HAP-1 (cell line): ENCODE measurements around the gene IRF3.
"Not testable (repeated sequence)": the region's sequence is repeated elsewhere in the genome, so short reads cannot be mapped to it uniquely, and the experiment has no call there.

Experiments
- DNase-seq, 2 experiments: peaks; one replicate each; pipeline ENCODE4 v3.0.0-alpha.2; 2016 to 2020; ENCODE audit warnings: low spot score in 2 of 2
- H3K27me3 ChIP-seq: fragments of 250-450 bp; sonication (Bioruptor Pico); 2 replicates; pipeline ENCODE4 v1.5.1; 2020; ENCODE audit warnings: low read depth, mild to moderate bottlenecking, moderate library complexity
- H3K36me3 ChIP-seq: fragments of 250-450 bp; sonication (Bioruptor Pico); replicated peaks from 2 replicates; pipeline ENCODE4 v1.5.1; 2020; ENCODE audit warnings: mild to moderate bottlenecking
- H3K4me1 ChIP-seq: fragments of 250-450 bp; sonication (Bioruptor Pico); 2 replicates; pipeline ENCODE4 v1.5.1; 2020; ENCODE audit warnings: mild to moderate bottlenecking
- H3K4me3 ChIP-seq: fragments of 250-450 bp; sonication (Bioruptor Pico); 2 replicates; pipeline ENCODE4 v1.5.1; 2020; ENCODE audit warnings: mild to moderate bottlenecking, moderate library complexity
- H3K9me3 ChIP-seq: fragments of 250-450 bp; sonication (Bioruptor Pico); 2 replicates; pipeline ENCODE4 v1.5.1; 2020; ENCODE audit warnings: mild to moderate bottlenecking, moderate library complexity
- in situ Hi-C: fragments of 300-500 bp; cut with MboI; formaldehyde crosslinking; loops from 3 replicates; pipeline ENCODE4 v1.14.3; 2020; ENCODE audit warnings: low sequenced_read_pairs, inconsistent platforms, mixed read lengths

The IRF3 gene

GRCh38 chr19:49624967-49625910 is 40.4 kb downstream of the IRF3 start:
- Histone ChIP-seq H3K4me3 (no peak overlapping the region), H3K36me3 (peaks cover 25% of the 10 kb centered on the region), H3K27me3 (no peaks in the 10 kb centered on the region), H3K4me1 (no peaks in the 10 kb centered on the region), H3K9me3 (no peaks in the 10 kb centered on the region)
- no peak for DNase-seq
- in situ Hi-C loops = no loop called here

DNA sequence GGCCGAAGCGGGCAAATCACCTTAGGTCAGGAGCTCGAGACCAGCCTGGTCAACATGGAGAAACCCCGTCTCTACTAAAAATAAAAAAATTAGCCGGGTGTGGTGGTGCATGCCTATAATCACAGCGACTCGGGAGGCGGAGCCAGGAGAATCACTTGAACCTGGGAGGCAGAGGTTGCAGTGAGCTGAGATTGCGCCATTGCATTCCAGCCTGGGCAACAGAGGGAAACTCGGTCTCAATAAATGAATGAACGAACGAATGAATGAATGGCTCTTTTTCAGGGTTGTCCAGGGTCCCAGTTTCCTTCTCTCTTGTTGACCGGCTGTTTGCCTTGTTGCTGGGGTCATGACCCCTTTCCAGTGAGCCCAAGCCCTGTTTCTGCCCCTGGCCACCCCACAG is 47.8 kb downstream of the IRF3 start:
- H3K4me1 ChIP-seq, DNase-seq, H3K27me3 ChIP-seq, in situ Hi-C loops, H3K4me3 ChIP-seq, H3K9me3 ChIP-seq: not testable (repeated sequence)
- peaks cover 56% of the 10 kb centered on the region for H3K36me3 ChIP-seq

GRCh38 chr19:49616945-49617344 is 48.7 kb downstream of the IRF3 start:
- no peaks in the 10 kb centered on the region for H3K27me3 ChIP-seq
- DNase-seq = no peak

GRCh38 chr19:49616532-49616931 is 49.1 kb downstream of the IRF3 start:
- no peak for DNase-seq
- H3K4me3 ChIP-seq = no peak overlapping the region
- H3K4me1 ChIP-seq = no peaks in the 10 kb centered on the region
- peaks cover 49% of the 10 kb centered on the region for H3K36me3 ChIP-seq
- in situ Hi-C loops = no loop called here
- H3K27me3 ChIP-seq = no peaks in the 10 kb centered on the region
- H3K9me3 ChIP-seq = no peaks in the 10 kb centered on the region

More at GRCh38 chr19:49616945-49617344, 48.7 kb downstream of the IRF3 start:
- no peaks in the 10 kb centered on the region for H3K4me1 ChIP-seq
- H3K9me3 ChIP-seq = no peaks in the 10 kb centered on the region
- no peak overlapping the region for H3K4me3 ChIP-seq
- in situ Hi-C loops = no loop called here
- H3K36me3 ChIP-seq = peaks cover 53% of the 10 kb centered on the region

- peaks cover 50% of the 10 kb centered on the region for H3K36me3 ChIP-seq
Measured at GRCh38 chr19:49615861-49616260, 49.8 kb downstream of the IRF3 start.

GRCh38 chr19:49614096-49614833 is 51.4 kb downstream of the IRF3 start:
- no peaks in the 10 kb centered on the region for H3K27me3 ChIP-seq
- H3K9me3 ChIP-seq = no peaks in the 10 kb centered on the region
- in situ Hi-C loops = no loop called here
- DNase-seq = no peak
- H3K4me3 ChIP-seq = no peak overlapping the region
- peaks cover 47% of the 10 kb centered on the region for H3K36me3 ChIP-seq
- H3K4me1 ChIP-seq = no peaks in the 10 kb centered on the region

More at GRCh38 chr19:49615861-49616260, 49.8 kb downstream of the IRF3 start:
- in situ Hi-C loops = no loop called here
- Histone ChIP-seq H3K4me1 (no peaks in the 10 kb centered on the region), H3K4me3 (no peak overlapping the region), H3K27me3 (no peaks in the 10 kb centered on the region), H3K9me3 (no peaks in the 10 kb centered on the region)
- no peak for DNase-seq

DNA sequence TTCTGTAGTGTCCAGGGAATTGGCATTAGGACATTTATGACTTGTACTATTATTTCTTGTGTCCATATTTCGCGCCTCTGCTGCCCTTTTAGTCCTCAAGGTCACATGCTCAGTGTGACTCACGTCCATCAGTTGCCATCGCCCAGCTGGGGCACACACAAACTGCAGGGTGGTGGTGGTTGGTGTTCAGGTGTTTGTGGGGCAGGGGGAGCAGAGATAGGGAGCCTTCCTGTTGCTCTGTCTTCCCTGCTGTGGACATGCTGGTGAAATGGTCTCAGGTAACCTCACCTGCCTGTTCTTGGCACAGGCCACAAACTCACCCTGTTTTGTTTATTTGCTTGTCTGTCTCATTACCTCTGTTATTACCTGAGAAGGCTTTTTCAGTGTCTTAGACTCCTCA is 52.3 kb downstream of the IRF3 start:
- Histone ChIP-seq H3K27me3 (no peaks in the 10 kb centered on the region), H3K4me1 (no peaks in the 10 kb centered on the region), H3K9me3 (no peaks in the 10 kb centered on the region), H3K36me3 (peaks cover 47% of the 10 kb centered on the region), H3K4me3 (no peak overlapping the region)
- no peak for DNase-seq
- in situ Hi-C loops = no loop called here
